HepG2 (cell line): ENCODE data around the gene HACE1.

Experiments
- CTCF ChIP-seq: sonication (generic); formaldehyde crosslinking; IDR thresholded peaks from 2 replicates; pipeline ENCODE4 v1.5.0; 2020; ENCODE audit warnings: mild to moderate bottlenecking, missing genetic modification reagents, moderate library complexity
- EZH2 ChIP-seq: conservative IDR thresholded peaks from 2 replicates; pipeline ENCODE4 v1.6.1; 2012; ENCODE audit warnings: mild to moderate bottlenecking, low read depth, low read length, moderate library complexity
- HNRNPK ChIP-seq: fragments of 200-400 bp; formaldehyde crosslinking; IDR thresholded peaks from 2 replicates; pipeline ENCODE4 v1.6.1; 2018; ENCODE audit warnings: low read length, low read depth, moderate library complexity, mild to moderate bottlenecking; ENCODE audit not compliant: poor library complexity, severe bottlenecking
- POLR2A ChIP-seq, 2 experiments: IDR thresholded peaks; 2 replicates each; pipeline ENCODE4 v1.6.1; 2011; ENCODE audit warnings: low read depth in 2 of 2, low read length in 2 of 2, mild to moderate bottlenecking in 1 of 2, moderate library complexity in 1 of 2; ENCODE audit not compliant: insufficient read depth in 1 of 2
- POLR2AphosphoS5 ChIP-seq: IDR thresholded peaks from 2 replicates; pipeline ENCODE4 v1.6.1; 2012; ENCODE audit warnings: low read depth, low read length
- ZBTB20 ChIP-seq: sonication (generic); formaldehyde crosslinking; IDR thresholded peaks from 2 replicates; pipeline ENCODE4 v1.8.1; 2023; ENCODE audit warnings: missing genetic modification reagents, low read depth, mild to moderate bottlenecking, borderline replicate concordance
- ZBTB43 ChIP-seq: sonication (generic); formaldehyde crosslinking; conservative IDR thresholded peaks from 2 replicates; pipeline ENCODE4 v1.4.0; 2020; ENCODE audit warnings: missing genetic modification reagents
- ZMAT3 ChIP-seq: sonication (generic); formaldehyde crosslinking; conservative IDR thresholded peaks from 2 replicates; pipeline ENCODE4 v1.7.0; 2021; ENCODE audit warnings: missing genetic modification reagents
- ZNF256 ChIP-seq: sonication (generic); formaldehyde crosslinking; conservative IDR thresholded peaks from 2 replicates; pipeline ENCODE4 v1.4.0; 2020; ENCODE audit warnings: missing genetic modification reagents
- ZSCAN20 ChIP-seq: sonication (generic); formaldehyde crosslinking; IDR thresholded peaks from 2 replicates; pipeline ENCODE4 v1.4.0; 2020; ENCODE audit warnings: missing genetic modification reagents, mild to moderate bottlenecking, borderline replicate concordance

GRCh38 chr6:104787305-104787704, 72.4 kb downstream of the HACE1 start:
- TF ChIP-seq POLR2A (IDR thresholded peaks at IDR 0.05; ENCODE audit: insufficient read depth in 1 of 2, low read depth in 2 of 2, low read length in 2 of 2) (no peak), ZMAT3 (no peak), CTCF (CRISPR knock-in tag) (no peak), EZH2 (no peak), ZNF256 (no peak), ZBTB43 (CRISPR knock-in tag) (no peak), HNRNPK (no peak), ZSCAN20 (CRISPR knock-in tag) (no peak), POLR2AphosphoS5 (no peak), ZBTB20 (no peak)
